ENCODE data around the gene CPLANE2.
A peak's percentile ranks its signal among the peaks of the same experiment; 100 is the strongest.
"Not testable (repeated sequence)": the region's sequence is repeated elsewhere in the genome, so short reads cannot be mapped to it uniquely, and the experiment has no call there.

Gene CPLANE2

DNA sequence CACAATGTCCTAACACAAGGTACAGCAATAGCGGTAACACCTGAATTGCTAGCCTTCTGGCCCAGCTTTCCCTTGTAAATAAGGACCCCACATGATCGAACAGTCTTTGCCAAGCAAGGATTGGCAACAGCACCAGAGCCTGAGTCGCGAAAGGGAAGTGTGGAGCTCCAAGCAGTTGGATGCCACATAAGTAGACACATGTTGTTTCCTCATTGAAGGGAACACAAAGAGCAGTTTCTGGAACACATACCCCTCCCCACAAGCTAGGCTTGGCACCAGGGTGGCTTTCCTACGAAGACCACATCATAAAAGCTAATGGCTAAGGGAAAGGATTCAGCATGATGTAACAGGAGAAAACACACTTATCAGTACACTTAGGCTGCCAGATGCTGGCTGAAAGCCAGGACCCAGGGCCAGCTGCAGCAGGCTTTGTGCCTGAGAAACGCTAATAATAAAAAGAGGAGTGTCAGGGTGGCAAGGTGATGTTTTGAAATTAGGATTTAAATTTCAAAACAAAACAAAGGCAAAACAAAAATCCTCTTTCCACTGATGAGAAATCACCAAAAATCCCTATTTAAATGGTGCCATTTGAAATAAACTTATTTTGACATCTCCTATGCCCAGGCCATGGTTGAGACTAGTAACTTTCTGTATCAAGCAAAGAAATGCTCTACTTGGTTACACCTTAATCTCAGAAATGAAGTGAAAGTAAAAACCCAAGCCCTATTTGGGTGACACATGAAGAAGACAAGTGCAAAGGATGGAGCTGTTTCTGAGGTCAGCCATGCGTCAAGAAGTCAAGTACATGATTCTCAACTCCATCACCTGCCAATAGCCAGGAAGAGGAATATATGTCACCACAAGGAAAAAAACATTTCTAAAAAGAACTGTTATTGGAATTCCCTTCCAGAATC, 11.9 kb upstream of the CPLANE2 start:
- DNase-seq (ENCODE audit: low spot score): peak; percentile 54

DNA sequence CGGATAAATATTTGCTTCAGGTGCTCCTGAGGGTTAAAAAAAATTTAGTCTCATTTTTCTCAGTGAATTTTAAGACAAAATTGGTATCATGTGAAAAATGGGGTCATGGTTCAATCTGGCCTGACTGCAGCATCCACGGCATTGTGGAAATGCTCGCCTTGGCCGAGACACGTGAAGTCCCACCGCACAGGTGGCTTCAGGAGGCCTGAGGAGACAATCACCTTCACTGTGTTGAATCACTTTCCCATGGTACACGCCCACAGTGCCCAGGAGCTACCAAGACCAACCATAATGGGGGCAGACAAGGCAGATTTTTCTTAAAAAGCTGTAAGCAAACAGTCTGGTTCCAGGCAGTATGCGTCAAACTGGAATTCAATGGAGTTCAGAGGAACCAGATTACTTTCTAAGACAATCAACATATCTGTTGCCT, 11.0 kb upstream of the CPLANE2 start:
- DNase-seq (ENCODE audit: low spot score): no peak

DNA sequence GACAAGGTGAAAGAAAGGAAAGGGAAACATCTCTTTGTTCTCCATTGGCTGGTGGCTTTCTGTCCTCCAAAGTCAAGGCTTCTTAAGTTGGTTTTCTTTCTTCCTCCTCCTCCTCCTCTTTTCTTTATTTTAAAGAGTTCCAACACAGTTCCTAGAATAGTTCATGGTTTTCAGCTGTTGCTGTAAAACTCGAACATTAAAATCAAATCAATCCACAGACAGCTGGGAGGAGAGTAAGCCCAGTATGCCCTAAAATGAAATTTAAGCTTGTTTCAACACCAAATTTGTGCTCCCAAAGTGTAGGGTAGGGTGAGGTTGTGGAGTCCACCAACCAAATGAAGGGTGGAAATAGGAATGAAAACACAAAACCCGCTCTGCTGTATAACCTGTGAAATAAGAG, 10.5 kb upstream of the CPLANE2 start:
- DNase-seq (ENCODE audit: low spot score): no peak

DNA sequence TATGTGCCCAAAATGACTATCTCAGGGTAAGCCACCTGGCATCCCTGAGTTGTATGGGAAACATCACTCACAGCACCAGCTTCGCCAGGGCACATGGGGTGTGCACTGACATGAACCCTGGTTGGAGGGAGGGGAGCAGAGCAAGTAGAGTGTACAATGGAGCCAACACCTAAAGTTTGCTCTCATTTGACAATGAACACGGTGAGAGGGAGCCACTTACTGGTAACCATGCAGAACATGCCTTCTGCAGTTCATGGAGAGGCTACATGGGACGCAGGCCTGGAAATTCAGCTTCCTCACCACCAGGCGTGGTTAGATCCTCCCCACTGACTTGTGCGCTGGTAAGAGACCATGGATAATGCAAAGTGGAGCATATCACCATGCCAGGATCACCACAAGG, 10.0 kb upstream of the CPLANE2 start:
- no peak for DNase-seq (ENCODE audit: low spot score)

- DNase-seq (ENCODE audit: low spot score): not testable (repeated sequence)
Observed at GRCh38 chr1:16246239-16246638, 9.3 kb upstream of the CPLANE2 start.

GRCh38 chr1:16245476-16246196, 8.7 kb upstream of the CPLANE2 start:
- DNase-seq (ENCODE audit: low spot score): no peak

- no peak for DNase-seq (ENCODE audit: low spot score)
Observed at GRCh38 chr1:16244650-16245285, 7.8 kb upstream of the CPLANE2 start.

DNA sequence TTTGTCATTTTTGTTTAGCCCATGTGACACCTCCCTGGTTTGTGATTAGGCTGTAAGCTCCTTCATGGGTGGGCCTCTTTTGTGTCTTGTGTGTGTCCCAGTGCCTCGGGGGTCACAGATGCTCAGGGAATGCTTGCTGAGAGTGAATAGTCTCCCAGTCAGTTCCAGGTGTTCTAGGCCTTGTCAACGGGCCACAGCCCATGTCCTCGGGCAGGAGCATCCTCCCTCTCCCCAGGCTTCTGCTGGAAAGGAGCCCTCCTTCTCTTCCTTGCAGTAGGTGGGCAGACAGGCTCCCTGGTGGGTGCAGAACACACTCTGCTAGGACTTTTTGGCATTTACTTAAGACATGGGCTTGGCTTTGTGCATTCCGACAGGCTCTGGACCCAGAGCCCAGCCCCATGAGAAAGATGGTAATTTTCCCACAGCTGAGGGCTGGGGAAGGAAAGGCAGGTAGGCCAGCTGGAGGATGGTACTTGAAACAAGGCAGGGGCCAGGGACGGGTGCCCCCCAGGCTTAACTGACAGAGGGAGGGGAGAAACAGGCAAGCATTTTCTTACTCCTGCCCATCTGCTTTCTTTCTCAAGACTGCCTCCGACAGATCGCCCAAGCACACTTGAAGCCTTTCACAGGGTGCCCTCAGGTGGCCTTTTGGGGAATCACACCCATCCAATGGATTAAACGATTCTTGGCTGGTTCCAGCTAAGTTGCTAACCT, 7.1 kb upstream of the CPLANE2 start:
- DNase-seq (ENCODE audit: low spot score): peak; percentile 84

- DNase-seq (ENCODE audit: low spot score): no peak
Observed at GRCh38 chr1:16243215-16243610, 6.2 kb upstream of the CPLANE2 start.

DNA sequence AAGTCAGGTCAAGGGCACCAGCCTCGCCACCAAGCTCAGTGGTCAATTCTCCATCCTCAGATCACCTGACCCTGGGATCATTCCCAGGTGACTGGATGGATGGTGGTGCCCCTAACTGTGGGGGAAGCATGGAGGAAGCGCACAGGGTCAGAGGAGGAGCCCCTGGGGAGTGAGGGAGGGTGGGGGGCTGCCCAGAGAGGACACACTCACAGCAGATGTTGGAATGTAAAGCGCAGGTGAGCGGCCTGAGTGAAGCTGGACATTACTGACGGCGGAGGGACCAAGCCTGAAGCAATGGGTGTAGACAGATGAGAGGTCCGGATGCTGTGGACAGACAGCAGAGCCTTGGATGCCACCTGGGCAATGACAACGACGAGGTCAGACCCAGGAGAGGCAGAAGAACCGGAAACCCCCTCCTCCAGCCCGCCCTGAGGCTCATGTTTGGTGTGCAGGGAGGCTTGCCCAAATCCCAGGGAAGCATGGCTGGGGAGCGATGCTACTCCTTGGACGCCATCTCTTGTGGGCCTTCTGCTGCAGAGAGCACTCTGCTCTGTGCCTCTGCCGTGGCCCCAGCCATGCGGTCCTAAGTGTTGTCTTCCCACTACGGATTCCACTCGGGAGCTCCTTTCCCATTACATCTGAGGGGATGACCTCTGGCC, 5.7 kb upstream of the CPLANE2 start:
- no peak for DNase-seq (ENCODE audit: low spot score)

DNA sequence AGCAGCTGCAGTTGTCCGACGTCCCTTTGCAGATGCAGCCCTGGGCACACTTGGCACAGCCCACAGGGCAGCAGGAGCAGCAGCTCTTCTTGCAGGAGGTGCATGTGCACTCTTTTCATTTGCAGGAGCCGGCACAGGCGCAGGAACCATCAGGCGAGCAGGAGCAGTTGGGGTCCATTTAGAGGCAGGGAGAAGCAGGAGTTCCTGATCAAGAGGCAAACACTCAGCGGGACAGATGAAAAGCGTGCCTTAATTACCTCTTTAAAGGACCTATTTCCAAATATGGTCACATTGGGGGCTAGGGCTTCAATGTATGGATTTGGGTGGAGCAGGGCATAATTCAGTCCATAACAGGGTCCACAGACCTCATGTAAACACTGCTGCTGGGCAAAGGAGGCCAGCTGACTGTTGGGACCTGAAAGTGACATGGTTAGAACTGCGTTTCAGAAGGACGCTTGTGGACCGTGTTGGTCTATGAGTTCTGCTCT, 4.3 kb upstream of the CPLANE2 start:
- DNase-seq (ENCODE audit: low spot score): no peak

- no peak for DNase-seq (ENCODE audit: low spot score)
Observed at GRCh38 chr1:16239972-16240491, 3.0 kb upstream of the CPLANE2 start.

- DNase-seq (ENCODE audit: low spot score): no peak
Observed at GRCh38 chr1:16237343-16237830, 404 bp upstream of the CPLANE2 start.

DNA sequence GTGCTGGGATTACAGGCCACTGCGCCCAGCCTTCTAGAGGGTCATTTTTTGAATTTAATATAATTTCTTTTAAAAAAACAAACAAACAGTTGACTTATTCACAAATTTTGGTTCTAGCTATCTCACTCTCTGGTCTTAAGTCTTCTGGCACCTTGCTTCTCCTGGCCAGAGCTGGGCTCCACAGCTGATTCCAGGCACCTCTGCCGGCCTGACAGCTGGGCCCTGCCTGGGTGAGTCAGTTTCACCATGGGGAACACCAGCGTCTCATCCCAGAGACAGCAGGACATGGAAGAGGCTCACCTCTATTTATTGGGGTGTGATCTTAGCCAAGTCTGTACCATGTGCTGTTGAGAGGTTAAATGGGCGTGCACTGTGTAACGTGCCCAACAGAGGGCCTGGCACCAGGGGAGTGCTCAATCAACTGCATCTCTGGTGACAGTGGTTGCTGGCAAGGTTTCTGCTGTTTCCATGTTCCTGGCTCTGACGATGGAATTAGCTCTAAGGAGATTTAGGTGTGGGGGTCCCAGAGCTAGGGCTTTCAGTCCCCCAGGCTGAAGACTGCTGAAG, 956 bp downstream of the CPLANE2 start:
- peak; percentile 37 for DNase-seq (ENCODE audit: low spot score)

GRCh38 chr1:16235347-16235746, 1.6 kb downstream of the CPLANE2 start:
- no peak for DNase-seq (ENCODE audit: low spot score)

DNA sequence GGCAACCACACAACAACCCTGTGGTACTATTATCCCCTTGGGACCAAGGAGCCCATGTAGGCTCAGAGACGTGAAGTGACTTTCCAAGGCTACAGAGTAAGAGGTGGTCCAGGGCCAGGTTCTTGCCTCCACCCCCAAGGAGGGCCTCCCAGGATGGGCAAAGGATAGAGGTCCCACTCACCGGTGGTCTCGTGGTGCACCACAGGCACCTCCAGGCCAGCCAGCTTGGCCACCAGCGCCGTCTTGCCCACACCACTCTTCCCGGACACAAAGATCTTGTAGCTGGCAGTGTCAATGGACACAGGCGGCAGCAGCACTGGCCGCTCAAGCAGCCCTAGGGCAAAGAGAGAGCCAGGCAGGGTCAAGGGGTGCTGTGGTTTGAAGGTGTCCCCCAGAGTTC, 3.6 kb downstream of the CPLANE2 start:
- DNase-seq (ENCODE audit: low spot score): no peak

GRCh38 chr1:16232316-16232710, 4.7 kb downstream of the CPLANE2 start:
- no peak for DNase-seq (ENCODE audit: low spot score)

- DNase-seq (ENCODE audit: low spot score): no peak
Observed at GRCh38 chr1:16231331-16232315, 5.4 kb downstream of the CPLANE2 start.

GRCh38 chr1:16230744-16231143, 6.2 kb downstream of the CPLANE2 start:
- no peak for DNase-seq (ENCODE audit: low spot score)
